ENCODE measurements around the gene TECTB.

The TECTB gene

GRCh38 chr10:112295853-112296830, 12.9 kb downstream of the TECTB start:
- TF ChIP-seq CTCF (IDR thresholded peaks at IDR 0.05) (no peak), ZFX (IDR thresholded peaks at IDR 0.05; ENCODE audit: borderline replicate concordance) (no peak)
- no peak overlapping the region for H3K27ac ChIP-seq

GRCh38 chr10:112296908-112297331, 13.7 kb downstream of the TECTB start:
- TF ChIP-seq CTCF (IDR thresholded peaks at IDR 0.05) (no peak), ZFX (IDR thresholded peaks at IDR 0.05; ENCODE audit: borderline replicate concordance) (no peak)
- H3K27ac ChIP-seq: no peak overlapping the region

GRCh38 chr10:112298581-112298980, 15.4 kb downstream of the TECTB start:
- no peak for TF ChIP-seq CTCF (IDR thresholded peaks at IDR 0.05)
- TF ChIP-seq ZFX (IDR thresholded peaks at IDR 0.05; ENCODE audit: borderline replicate concordance): no peak
- no peak overlapping the region for H3K27ac ChIP-seq

GRCh38 chr10:112299456-112299855, 16.3 kb downstream of the TECTB start:
- TF ChIP-seq CTCF (IDR thresholded peaks at IDR 0.05): no peak
- no peak overlapping the region for H3K27ac ChIP-seq

GRCh38 chr10:112302335-112302734, 19.1 kb downstream of the TECTB start:
- no peak overlapping the region for H3K27ac ChIP-seq
- TF ChIP-seq ZFX (IDR thresholded peaks at IDR 0.05; ENCODE audit: borderline replicate concordance) (no peak), CTCF (IDR thresholded peaks at IDR 0.05) (no peak)

GRCh38 chr10:112303528-112303927, 20.3 kb downstream of the TECTB start:
- no peak overlapping the region for H3K27ac ChIP-seq

More at GRCh38 chr10:112303528-112303927, 20.3 kb downstream of the TECTB start:
- no peak for TF ChIP-seq CTCF (IDR thresholded peaks at IDR 0.05)

All from 22Rv1 (cell line).